ENCODE data around the gene ARID1B.
A peak's percentile ranks its signal among the peaks of the same experiment; 100 is the strongest.

The ARID1B gene

DNA sequence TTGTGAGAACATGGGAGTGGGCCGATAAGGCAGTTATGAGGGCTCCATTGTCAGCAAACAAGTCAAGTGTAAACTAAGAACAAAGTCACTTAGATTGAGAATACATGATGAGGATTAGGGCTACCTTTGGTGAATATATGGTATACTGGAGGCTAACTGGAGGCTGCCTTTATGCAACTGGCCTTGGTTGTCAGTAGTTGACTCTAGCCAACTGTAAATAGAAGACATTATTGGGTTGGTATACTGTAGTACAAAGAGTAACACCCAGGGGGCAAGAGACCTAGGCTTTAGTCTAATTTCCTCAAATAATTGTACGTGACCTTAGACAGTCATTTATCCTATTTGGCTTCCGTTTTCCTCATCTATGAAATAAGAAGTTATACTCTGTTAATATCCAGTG, 235.2 kb downstream of the ARID1B start:
- H3K9me3 ChIP-seq (ENCODE audit: control insufficient read depth, low read depth, low read length) = no peaks in the 10 kb centered on the region
- H3K36me3 ChIP-seq (ENCODE audit: control insufficient read depth, low read depth, low read length) = no peaks in the 10 kb centered on the region
- H3K27ac ChIP-seq (ENCODE audit: low read length) = no peak overlapping the region
- peaks cover 22% of the 10 kb centered on the region for H3K4me1 ChIP-seq (ENCODE audit: control insufficient read depth, low read depth, low read length)
- H3K27me3 ChIP-seq (ENCODE audit: control insufficient read depth, insufficient read depth, low read length) = no peaks in the 10 kb centered on the region
- no peak overlapping the region for H3K9ac ChIP-seq (ENCODE audit: low read length)
- no peak overlapping the region for H3K4me3 ChIP-seq (ENCODE audit: low read length)

DNA sequence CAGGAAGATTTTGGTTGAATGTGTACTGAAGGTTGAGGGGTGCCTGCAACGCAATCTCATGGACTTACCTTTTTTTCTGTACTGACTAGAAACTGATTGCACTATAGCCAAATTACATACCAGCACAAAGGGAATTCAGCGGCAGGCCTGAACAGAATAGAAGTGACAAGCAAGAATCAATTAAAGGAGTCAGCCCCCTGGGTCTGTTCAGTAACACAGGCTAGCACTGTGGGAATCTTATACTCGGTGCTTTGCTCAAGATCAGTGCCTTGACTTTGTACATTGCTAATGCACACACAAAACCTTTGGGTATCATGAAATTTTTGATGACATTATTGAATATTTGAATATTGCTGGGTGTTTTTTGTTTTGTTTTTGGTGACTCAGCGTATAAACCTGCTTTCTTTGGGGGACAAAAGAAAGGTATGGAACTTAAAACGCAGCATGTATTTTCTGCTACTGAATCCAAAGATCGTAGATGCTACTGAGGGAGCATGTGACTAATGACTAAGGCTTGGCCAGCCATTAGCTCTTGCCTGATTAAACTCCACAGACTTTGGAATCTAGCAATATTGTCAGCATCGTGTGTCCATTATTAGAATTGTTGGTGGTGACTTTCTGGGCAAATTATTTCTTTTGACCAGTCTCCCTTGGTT, 236.6 kb downstream of the ARID1B start:
- H3K27ac ChIP-seq (ENCODE audit: low read length) = no peak overlapping the region
- no peaks in the 10 kb centered on the region for H3K9me3 ChIP-seq (ENCODE audit: control insufficient read depth, low read depth, low read length)
- no peak overlapping the region for H3K4me3 ChIP-seq (ENCODE audit: low read length)
- H3K4me1 ChIP-seq (ENCODE audit: control insufficient read depth, low read depth, low read length) = peaks cover 14% of the 10 kb centered on the region
- H3K36me3 ChIP-seq (ENCODE audit: control insufficient read depth, low read depth, low read length) = no peaks in the 10 kb centered on the region
- H3K9ac ChIP-seq (ENCODE audit: low read length) = no peak overlapping the region
- H3K27me3 ChIP-seq (ENCODE audit: control insufficient read depth, insufficient read depth, low read length) = no peaks in the 10 kb centered on the region

DNA sequence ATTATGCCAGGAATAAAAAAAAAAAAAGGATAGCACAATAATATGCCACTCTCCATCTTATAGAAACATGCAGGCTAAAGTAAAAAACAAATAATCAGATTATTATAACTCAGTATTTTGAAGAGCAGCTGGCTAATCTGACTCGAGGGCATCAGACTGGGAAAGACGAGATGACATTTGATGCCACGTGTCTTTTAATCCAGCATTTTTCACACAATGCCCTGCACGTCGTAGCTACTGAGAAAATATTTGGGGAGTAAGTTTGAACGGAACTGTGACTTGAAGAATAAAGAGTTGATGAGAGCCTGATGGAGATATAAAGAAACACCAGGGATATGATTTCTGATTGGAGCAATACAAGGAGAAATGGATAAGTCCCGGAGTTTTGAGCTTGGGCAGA, 237.7 kb downstream of the ARID1B start:
- Histone ChIP-seq H3K9me3 (ENCODE audit: control insufficient read depth, low read depth, low read length) (no peaks in the 10 kb centered on the region), H3K27me3 (ENCODE audit: control insufficient read depth, insufficient read depth, low read length) (no peaks in the 10 kb centered on the region), H3K4me1 (ENCODE audit: control insufficient read depth, low read depth, low read length) (peaks cover 23% of the 10 kb centered on the region), H3K36me3 (ENCODE audit: control insufficient read depth, low read depth, low read length) (no peaks in the 10 kb centered on the region), H3K4me3 (ENCODE audit: low read length) (no peak overlapping the region), H3K9ac (ENCODE audit: low read length) (no peak overlapping the region), H3K27ac (ENCODE audit: low read length) (no peak overlapping the region)

DNA sequence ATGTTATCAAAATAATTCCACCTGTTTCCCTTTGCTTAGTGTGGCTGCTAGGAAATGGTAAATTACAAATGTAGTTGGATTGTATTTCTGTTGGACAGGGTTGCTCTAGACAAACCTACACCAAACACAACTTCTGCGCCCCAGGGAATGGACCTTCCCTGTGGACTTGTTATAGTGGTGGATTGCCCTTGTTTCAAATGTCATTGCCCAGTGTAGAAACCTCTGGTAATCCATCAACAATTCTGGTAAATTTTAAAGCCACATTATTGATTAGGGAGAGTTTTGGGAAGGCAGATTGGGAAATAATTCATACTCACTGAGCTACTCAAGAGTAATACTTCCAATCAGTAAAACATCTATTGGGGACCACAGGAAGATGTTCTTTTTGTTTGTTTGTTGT, 239.8 kb downstream of the ARID1B start:
- Histone ChIP-seq H3K27ac (ENCODE audit: low read length) (no peak overlapping the region), H3K27me3 (ENCODE audit: control insufficient read depth, insufficient read depth, low read length) (no peaks in the 10 kb centered on the region), H3K9me3 (ENCODE audit: control insufficient read depth, low read depth, low read length) (no peaks in the 10 kb centered on the region), H3K4me1 (ENCODE audit: control insufficient read depth, low read depth, low read length) (peaks cover 27% of the 10 kb centered on the region), H3K36me3 (ENCODE audit: control insufficient read depth, low read depth, low read length) (no peaks in the 10 kb centered on the region), H3K4me3 (ENCODE audit: low read length) (no peak overlapping the region), H3K9ac (ENCODE audit: low read length) (no peak overlapping the region)

DNA sequence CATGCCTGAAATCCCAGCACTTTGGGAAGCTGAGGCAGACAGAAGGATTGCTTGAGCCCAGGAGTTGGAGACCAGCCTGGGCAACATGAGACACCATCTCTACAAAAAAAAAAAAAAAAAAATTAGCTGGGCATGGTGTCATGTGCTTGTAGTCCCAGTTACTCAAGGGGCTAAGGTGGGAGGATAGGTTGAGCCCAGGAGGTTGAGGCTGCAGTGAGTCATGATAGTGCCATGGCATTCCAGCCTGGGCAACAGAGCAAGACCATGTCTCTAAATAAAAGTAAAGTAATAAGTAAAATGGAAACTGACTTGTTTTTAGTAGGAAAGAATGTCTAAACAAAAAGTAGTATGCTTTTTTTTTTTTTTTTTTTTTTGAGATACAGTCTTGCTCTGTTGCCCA, 240.7 kb downstream of the ARID1B start:
- Histone ChIP-seq H3K27me3 (ENCODE audit: control insufficient read depth, insufficient read depth, low read length) (no peaks in the 10 kb centered on the region), H3K4me1 (ENCODE audit: control insufficient read depth, low read depth, low read length) (peaks cover 32% of the 10 kb centered on the region), H3K27ac (ENCODE audit: low read length) (no peak overlapping the region), H3K4me3 (ENCODE audit: low read length) (no peak overlapping the region), H3K36me3 (ENCODE audit: control insufficient read depth, low read depth, low read length) (no peaks in the 10 kb centered on the region), H3K9me3 (ENCODE audit: control insufficient read depth, low read depth, low read length) (no peaks in the 10 kb centered on the region), H3K9ac (ENCODE audit: low read length) (no peak overlapping the region)

DNA sequence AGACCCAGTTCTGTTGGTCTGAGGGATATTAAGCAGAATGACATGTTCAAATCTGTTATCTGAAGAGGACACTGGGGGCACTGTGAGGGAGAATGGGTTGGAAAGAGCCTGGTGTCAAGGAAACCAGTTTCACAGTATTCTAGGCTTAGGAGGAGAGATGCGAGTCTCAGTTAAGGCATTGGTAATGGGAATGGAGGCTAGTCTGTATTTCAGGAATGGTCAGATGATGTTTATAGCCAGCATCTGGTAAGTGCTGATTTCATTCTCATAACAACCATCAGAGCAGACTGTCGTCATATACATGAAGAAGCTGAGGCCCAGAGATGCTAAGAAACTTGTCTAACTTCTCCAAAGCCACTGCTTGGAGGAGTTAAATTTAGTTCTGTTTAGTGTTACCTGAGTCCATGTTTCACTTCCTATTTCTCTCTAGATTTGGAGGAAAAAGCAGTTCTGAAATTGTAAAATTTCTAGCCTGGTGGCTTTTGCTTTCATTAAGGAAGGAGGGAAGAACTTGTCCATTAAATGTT, 242.0 kb downstream of the ARID1B start:
- Histone ChIP-seq H3K9ac (ENCODE audit: low read length) (no peak overlapping the region), H3K27me3 (ENCODE audit: control insufficient read depth, insufficient read depth, low read length) (no peaks in the 10 kb centered on the region), H3K4me3 (ENCODE audit: low read length) (no peak overlapping the region), H3K36me3 (ENCODE audit: control insufficient read depth, low read depth, low read length) (no peaks in the 10 kb centered on the region), H3K4me1 (ENCODE audit: control insufficient read depth, low read depth, low read length) (peaks cover 21% of the 10 kb centered on the region), H3K9me3 (ENCODE audit: control insufficient read depth, low read depth, low read length) (no peaks in the 10 kb centered on the region), H3K27ac (ENCODE audit: low read length) (no peak overlapping the region)

DNA sequence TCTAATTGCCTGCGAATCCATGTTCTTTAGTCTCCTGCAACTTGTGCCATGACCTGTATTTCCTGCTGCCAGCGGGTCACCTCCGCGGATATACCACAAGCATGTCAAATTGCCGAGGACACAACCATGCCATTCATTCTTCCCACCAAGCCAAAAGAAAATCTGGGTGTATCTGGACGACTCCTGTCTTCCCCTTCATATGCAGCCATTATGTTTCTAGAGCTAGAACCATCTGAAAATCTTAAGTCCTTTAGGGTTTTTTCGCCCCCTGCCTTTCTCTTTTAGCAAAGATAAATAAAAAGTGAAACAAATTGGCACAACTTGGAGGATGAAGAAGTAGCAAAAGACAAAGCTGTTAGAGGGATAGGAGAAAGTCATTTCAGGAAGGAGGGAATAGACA, 242.6 kb downstream of the ARID1B start:
- Histone ChIP-seq H3K9ac (ENCODE audit: low read length) (no peak overlapping the region), H3K4me1 (ENCODE audit: control insufficient read depth, low read depth, low read length) (peaks cover 21% of the 10 kb centered on the region), H3K27me3 (ENCODE audit: control insufficient read depth, insufficient read depth, low read length) (no peaks in the 10 kb centered on the region), H3K36me3 (ENCODE audit: control insufficient read depth, low read depth, low read length) (no peaks in the 10 kb centered on the region), H3K27ac (ENCODE audit: low read length) (no peak overlapping the region), H3K9me3 (ENCODE audit: control insufficient read depth, low read depth, low read length) (no peaks in the 10 kb centered on the region), H3K4me3 (ENCODE audit: low read length) (no peak overlapping the region)

DNA sequence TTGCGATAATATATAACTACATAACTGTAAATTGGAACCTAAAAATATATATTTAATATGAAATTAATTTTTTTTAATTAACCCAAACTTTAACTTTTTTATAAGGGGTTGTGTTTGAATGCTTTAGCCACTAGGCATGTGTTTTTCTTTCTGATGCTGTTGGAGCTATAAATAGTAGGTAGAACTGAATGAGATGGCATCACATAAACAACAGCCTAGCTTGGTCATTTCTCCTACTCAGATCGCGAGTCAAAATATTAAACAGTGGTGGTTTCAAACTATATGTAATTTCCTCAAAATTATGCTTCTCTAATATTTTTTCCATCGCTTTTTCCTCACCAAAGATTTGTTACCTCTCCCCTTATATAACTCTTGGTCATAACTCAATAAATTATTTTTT, 243.2 kb downstream of the ARID1B start:
- Histone ChIP-seq H3K36me3 (ENCODE audit: control insufficient read depth, low read depth, low read length) (no peaks in the 10 kb centered on the region), H3K4me1 (ENCODE audit: control insufficient read depth, low read depth, low read length) (peaks cover 21% of the 10 kb centered on the region), H3K4me3 (ENCODE audit: low read length) (peak overlapping the region; percentile 86), H3K27me3 (ENCODE audit: control insufficient read depth, insufficient read depth, low read length) (no peaks in the 10 kb centered on the region), H3K9ac (ENCODE audit: low read length) (peak overlapping the region; percentile 96), H3K9me3 (ENCODE audit: control insufficient read depth, low read depth, low read length) (no peaks in the 10 kb centered on the region), H3K27ac (ENCODE audit: low read length) (no peak overlapping the region)

DNA sequence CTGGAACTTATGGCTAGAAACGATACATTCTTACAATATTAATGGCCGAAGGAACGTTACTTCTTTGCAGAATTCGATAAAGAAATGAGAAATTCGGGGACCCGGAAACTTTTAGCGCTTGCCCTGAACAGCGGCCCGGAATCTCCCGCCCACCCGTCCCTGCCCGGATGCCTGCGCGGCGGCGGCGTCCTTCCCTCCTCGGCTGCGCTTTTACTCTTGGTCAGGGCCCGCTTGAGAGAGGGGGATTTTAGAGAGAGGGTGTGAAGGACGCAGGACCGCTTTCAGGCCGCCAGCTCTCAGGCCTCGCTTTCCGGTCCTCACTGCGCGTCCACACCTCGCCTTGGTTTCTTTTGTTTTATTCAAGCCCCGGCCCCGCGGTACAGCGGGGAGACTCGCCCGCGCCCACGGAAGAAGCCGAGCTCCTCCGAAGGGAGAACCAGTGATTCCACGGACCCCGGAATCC, 243.7 kb downstream of the ARID1B start:
- Histone ChIP-seq H3K27ac (ENCODE audit: low read length) (peak overlapping the region; percentile 90), H3K36me3 (ENCODE audit: control insufficient read depth, low read depth, low read length) (no peaks in the 10 kb centered on the region), H3K27me3 (ENCODE audit: control insufficient read depth, insufficient read depth, low read length) (no peaks in the 10 kb centered on the region), H3K4me1 (ENCODE audit: control insufficient read depth, low read depth, low read length) (peaks cover 21% of the 10 kb centered on the region), H3K4me3 (ENCODE audit: low read length) (peak overlapping the region; percentile 86), H3K9ac (ENCODE audit: low read length) (peak overlapping the region; percentile 96), H3K9me3 (ENCODE audit: control insufficient read depth, low read depth, low read length) (no peaks in the 10 kb centered on the region)

DNA sequence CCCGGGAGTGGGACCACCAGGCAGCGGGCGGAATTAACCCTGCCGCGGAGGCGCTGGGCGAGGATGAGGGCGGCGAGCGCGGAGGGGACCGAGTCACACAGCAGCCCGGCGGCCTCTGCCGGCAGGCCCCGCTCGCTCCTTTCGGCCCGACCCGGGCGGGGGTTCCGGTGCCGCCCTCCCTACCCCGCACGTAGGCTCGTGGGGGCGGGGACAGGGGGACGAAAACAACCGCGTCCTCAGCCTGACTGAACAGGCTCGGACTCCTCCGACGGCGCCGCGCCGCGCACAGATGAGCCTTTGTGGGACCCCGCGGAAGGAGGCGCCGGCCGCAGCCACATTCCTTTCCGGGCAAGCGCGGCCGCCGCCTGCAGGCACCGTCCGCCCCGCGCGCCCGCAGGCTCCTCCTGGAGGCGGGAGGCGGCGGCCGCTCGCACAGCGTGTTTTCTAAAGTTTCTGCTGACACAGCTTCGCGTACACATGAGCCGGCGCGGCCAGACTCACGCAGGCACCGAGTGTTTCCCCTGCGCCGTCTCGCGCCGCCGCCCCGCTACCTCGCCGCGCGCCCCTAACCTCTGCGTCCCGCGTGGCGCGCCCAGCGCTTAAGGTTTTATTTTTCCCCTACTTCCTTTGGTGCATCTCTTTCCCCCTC, 244.3 kb downstream of the ARID1B start:
- Histone ChIP-seq H3K9ac (ENCODE audit: low read length) (peak overlapping the region; percentile 96), H3K27ac (ENCODE audit: low read length) (peak overlapping the region; percentile 90), H3K4me1 (ENCODE audit: control insufficient read depth, low read depth, low read length) (peaks cover 21% of the 10 kb centered on the region), H3K4me3 (ENCODE audit: low read length) (peak overlapping the region; percentile 86), H3K9me3 (ENCODE audit: control insufficient read depth, low read depth, low read length) (no peaks in the 10 kb centered on the region), H3K27me3 (ENCODE audit: control insufficient read depth, insufficient read depth, low read length) (no peaks in the 10 kb centered on the region), H3K36me3 (ENCODE audit: control insufficient read depth, low read depth, low read length) (no peaks in the 10 kb centered on the region)

DNA sequence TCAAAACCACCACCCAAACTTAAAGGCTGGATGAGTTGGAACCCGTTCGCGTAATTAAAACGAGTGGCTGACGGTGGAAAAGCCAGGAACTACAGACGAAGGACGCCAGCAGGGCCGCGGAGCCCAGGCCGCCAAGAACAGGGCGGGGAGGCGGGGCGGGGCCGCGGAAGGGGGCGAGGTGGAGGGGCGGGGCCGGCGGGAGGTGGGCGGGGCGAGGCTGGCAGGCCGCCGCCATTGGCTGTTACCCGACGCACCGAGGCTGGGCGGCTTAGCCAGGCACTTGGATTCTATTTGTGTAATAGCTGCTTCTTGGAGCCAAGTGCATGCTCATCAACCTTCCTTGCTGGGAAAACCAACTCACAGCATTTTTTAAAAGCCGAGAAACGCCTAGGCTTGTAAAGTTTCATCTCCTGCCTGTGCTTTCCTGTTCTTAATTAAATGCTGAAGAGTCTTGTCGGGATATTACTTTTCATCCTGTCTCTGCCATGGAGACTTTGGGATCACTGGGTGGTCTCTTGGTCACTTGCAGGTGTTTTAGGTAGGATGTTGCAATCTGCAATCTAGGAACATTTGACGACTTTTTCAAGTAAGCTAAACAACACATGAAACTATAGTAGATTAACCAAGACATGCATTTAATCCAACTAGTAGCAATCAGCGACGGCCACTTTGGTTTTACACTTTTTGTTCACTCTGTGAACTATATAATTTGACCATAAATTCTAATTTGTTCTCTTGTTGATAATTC, 245.0 kb downstream of the ARID1B start:
- Histone ChIP-seq H3K9ac (ENCODE audit: low read length) (peak overlapping the region; percentile 96), H3K36me3 (ENCODE audit: control insufficient read depth, low read depth, low read length) (no peaks in the 10 kb centered on the region), H3K4me3 (ENCODE audit: low read length) (peak overlapping the region; percentile 86), H3K4me1 (ENCODE audit: control insufficient read depth, low read depth, low read length) (peaks cover 21% of the 10 kb centered on the region), H3K27me3 (ENCODE audit: control insufficient read depth, insufficient read depth, low read length) (no peaks in the 10 kb centered on the region), H3K9me3 (ENCODE audit: control insufficient read depth, low read depth, low read length) (no peaks in the 10 kb centered on the region), H3K27ac (ENCODE audit: low read length) (peak overlapping the region; percentile 85)
